Activated CD8-positive, alpha-beta T cell treated with anti-CD3 and anti-CD28 coated beads for 36 hours (primary cell): Measurements from ENCODE around the gene NFKBIZ. TPM values are rescaled to one million over a fixed set of nuclear protein-coding genes. Genes with fewer than 3 reads are reported as not detected.

Source experiments
- ATAC-seq: fragments of 200-7000 bp; cut with Tn5 transposase; one replicate; pipeline ENCODE4 v1.10.0; 2021; ENCODE audit warnings: mild to moderate bottlenecking, moderate library complexity
- CTCF ChIA-PET: fragments of 350-600 bp; sonication (Branson Sonifier 250); formaldehyde crosslinking; loops from one replicate; lab custom pipeline; 2021; ENCODE audit warnings: antibody characterized with exemption; lab: Charles Lee
- POLR2A ChIA-PET: fragments of 350-600 bp; sonication (Branson Sonifier 250); formaldehyde crosslinking; loops from one replicate; lab custom pipeline; 2021; ENCODE audit warnings: antibody characterized with exemption; lab: Charles Lee
- DNase-seq: peaks from one replicate; pipeline ENCODE4 v3.0.0-alpha.2; 2020
- H3K27ac Mint-ChIP-seq: one replicate; pipeline ENCODE4 v1.8.0; 2021; ENCODE audit warnings: mild to moderate bottlenecking, mixed read lengths
- H3K27me3 Mint-ChIP-seq: one replicate; pipeline ENCODE4 v1.8.0; 2021; ENCODE audit warnings: mixed read lengths
- H3K36me3 Mint-ChIP-seq: one replicate; pipeline ENCODE4 v1.8.0; 2021; ENCODE audit warnings: low read depth, mixed read lengths
- H3K4me1 Mint-ChIP-seq: one replicate; pipeline ENCODE4 v1.8.0; 2021; ENCODE audit warnings: low read depth, mixed read lengths
- H3K4me3 Mint-ChIP-seq: one replicate; pipeline ENCODE4 v1.8.0; 2021; ENCODE audit warnings: mild to moderate bottlenecking, moderate library complexity, mixed read lengths
- H3K9me3 Mint-ChIP-seq: one replicate; pipeline ENCODE4 v1.8.0; 2021; ENCODE audit warnings: mixed read lengths
- CTCF ChIP-seq: fragments of 200-600 bp; IDR thresholded peaks from one replicate; pipeline ENCODE4 v1.8.0; 2022; ENCODE audit warnings: antibody characterized with exemption, mild to moderate bottlenecking
- intact Hi-C: fragments of 100-400 bp; cut with micrococcal nuclease; formaldehyde crosslinking; loops from one replicate; pipeline ENCODE4 v1.10.0; 2022
- total RNA-seq, 2 experiments: library from RNA; stranded (reverse); gene quantifications; one replicate each; pipeline ENCODE4 v1.2.3, GENCODE V29; 2021

Gene NFKBIZ
- 10 to 100 TPM; 62.1 to 70.6 TPM for total RNA-seq

- ChIA-PET CTCF (interaction anchor here (0.8 to 3.3 kb wide), 13 partner anchors 13 to 380 kb away, joined by 3 to 11 read pairs (median 4); no protein-coding TSS in a partner anchor), POLR2A (interaction anchor here (0.5 to 10.2 kb wide), 37 partner anchors 8 to 381 kb away, joined by 3 to 151 read pairs (median 4); partner anchors contain the start of genes NXPE3, PCNP, RPL24 and ZBTB11)
Measured at GRCh38 chr3:101848754-101849713, at the start of gene NFKBIZ. NFKBIZ (plus strand) TSS chr3:101849514; CDS start chr3:101849629, 115 bp downstream.

GRCh38 chr3:101801174-101801573 lies 48.1 kb upstream of the NFKBIZ start:
- CTCF ChIA-PET = interaction anchor here (0.6 to 15.5 kb wide), 6 partner anchors 12 to 735 kb away, joined by 3 to 302 read pairs (median 12); partner anchors contain the start of gene NXPE3
- peaks cover 44% of the 10 kb centered on the region for H3K36me3 Mint-ChIP-seq
- peak overlapping the region; percentile 67 for H3K27ac Mint-ChIP-seq
- no peak for DNase-seq
- H3K4me1 Mint-ChIP-seq = peaks cover 37% of the 10 kb centered on the region
- POLR2A ChIA-PET = interaction anchor here (0.7 kb wide), 1 partner anchor 16 kb away, joined by 3 read pairs; no protein-coding TSS in a partner anchor
- intact Hi-C loops = no loop called here
- no peak for ATAC-seq
- TF ChIP-seq CTCF = no peak
- H3K9me3 Mint-ChIP-seq = peaks cover 1% of the 10 kb centered on the region
- no peak overlapping the region for H3K4me3 Mint-ChIP-seq
- no peaks in the 10 kb centered on the region for H3K27me3 Mint-ChIP-seq

More at GRCh38 chr3:101848754-101849713, at the start of gene NFKBIZ:
- ATAC-seq (peak; percentile 80), DNase-seq (peak; percentile 96)
- Mint-ChIP-seq H3K4me3 (peak within 1 kb of the TSS; percentile 87), H3K27ac (peak within 1 kb of the TSS; percentile 96), H3K36me3 (peaks cover 41% of the 10 kb centered on the region), H3K4me1 (peaks cover 43% of the 10 kb centered on the region), H3K9me3 (no peaks in the 10 kb centered on the region), H3K27me3 (no peaks in the 10 kb centered on the region)
- intact Hi-C loops = no loop called here
- no peak for TF ChIP-seq CTCF

DNA sequence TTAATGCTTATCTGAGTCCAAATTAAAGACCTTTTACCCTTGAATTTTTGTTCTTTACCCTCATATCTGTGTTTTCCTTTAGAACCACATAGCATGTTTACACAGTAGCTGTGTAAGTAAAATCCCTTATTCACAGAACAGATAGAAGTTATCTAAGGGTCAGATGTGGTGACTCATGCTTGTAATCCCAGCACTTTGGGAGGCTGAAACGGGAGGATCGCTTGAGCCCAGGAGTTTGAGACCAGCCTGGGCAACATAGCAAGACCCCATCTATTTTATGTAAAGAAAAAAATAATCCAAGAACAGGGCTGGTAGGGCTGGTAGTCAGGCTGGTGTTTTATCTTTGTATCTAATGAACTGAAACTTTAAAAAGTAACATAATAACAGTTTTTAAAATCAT lies 47.1 kb upstream of the NFKBIZ start:
- Mint-ChIP-seq H3K4me1 (peaks cover 31% of the 10 kb centered on the region), H3K4me3 (no peak overlapping the region), H3K27me3 (no peaks in the 10 kb centered on the region), H3K27ac (no peak overlapping the region), H3K9me3 (no peaks in the 10 kb centered on the region), H3K36me3 (peaks cover 41% of the 10 kb centered on the region)
- no peak for DNase-seq
- CTCF ChIA-PET = interaction anchor here (0.9 to 15.5 kb wide), 32 partner anchors 9 to 742 kb away, joined by 3 to 302 read pairs (median 5); partner anchors contain the start of genes NXPE3 and RPL24
- POLR2A ChIA-PET = interaction anchor here (0.6 to 1.8 kb wide), 3 partner anchors 16 to 106 kb away, joined by 3 to 5 read pairs (median 3); no protein-coding TSS in a partner anchor
- intact Hi-C loops = no loop called here
- ATAC-seq = no peak
- no peak for TF ChIP-seq CTCF

GRCh38 chr3:101803173-101803782 lies 46.0 kb upstream of the NFKBIZ start:
- ATAC-seq = peak; percentile 99
- Mint-ChIP-seq H3K27me3 (no peaks in the 10 kb centered on the region), H3K27ac (no peak overlapping the region), H3K9me3 (no peaks in the 10 kb centered on the region), H3K36me3 (peaks cover 37% of the 10 kb centered on the region), H3K4me3 (no peak overlapping the region), H3K4me1 (peaks cover 35% of the 10 kb centered on the region)
- TF ChIP-seq CTCF = peak; percentile 88
- CTCF ChIA-PET = interaction anchor here (0.6 to 15.5 kb wide), 47 partner anchors 9 to 741 kb away, joined by 3 to 302 read pairs (median 4); partner anchors contain the start of genes NFKBIZ, NXPE3 and RPL24
- DNase-seq = peak; percentile 68
- intact Hi-C loops = no loop called here
- POLR2A ChIA-PET = interaction anchor here (0.7 to 1.8 kb wide), 4 partner anchors 14 to 101 kb away, joined by 3 to 6 read pairs (median 4); no protein-coding TSS in a partner anchor
